ENCODE measurements around the gene SOX18.
"Not testable (repeated sequence)": the region's sequence is repeated elsewhere in the genome, so short reads cannot be mapped to it uniquely, and the experiment has no call there.

The SOX18 gene

DNA sequence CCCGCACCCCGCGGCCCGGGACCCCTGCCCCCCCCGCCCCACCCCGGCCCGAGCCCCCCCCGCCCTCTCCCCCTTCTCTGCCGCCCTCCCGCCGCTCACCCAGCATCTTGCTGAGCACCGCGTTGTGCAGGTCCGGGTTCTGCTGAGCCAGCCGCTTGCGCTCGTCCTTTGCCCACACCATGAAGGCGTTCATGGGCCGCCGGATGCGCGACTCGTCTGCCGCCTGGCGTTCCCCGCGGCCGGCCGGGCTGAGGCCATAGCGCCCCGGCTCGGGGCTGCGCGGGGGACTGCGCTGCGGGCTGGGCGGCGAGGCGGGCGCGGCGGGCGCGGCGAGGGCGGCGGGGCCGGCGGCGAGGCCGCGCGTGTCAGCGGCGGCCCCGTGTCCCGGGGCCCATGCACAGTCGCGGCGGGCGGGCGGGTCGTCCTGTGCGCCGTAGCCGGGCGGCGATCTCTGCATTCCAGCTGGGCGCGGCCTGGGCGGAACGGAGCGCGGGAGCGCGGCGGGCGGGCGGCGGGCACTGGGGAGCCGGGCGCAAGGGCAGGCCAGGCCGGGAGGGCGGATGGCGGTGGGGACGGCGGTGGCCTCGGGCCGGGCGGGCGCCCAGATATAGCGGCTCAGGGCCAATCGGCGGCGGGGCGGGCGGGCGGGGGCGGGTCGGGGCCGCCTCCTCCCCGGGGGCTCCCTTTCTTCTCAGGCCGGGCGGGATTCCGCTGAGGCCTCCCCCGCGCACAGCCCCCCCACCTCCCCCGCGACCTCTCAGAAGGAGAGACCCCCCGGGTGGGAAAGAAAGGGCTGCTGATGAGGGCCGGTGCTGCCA is at the start of gene SOX18:
Gene SOX18, minus strand, starts transcription at position 580 of the 818 bp plus-strand sequence. Its CDS starts 123 bp downstream, at position 457.
- DNase-seq, result peak; percentile 47

- no peak for DNase-seq
These were observed 49.1 kb upstream of the SOX18 start for GRCh38 chr20:64098471-64099013.

DNA sequence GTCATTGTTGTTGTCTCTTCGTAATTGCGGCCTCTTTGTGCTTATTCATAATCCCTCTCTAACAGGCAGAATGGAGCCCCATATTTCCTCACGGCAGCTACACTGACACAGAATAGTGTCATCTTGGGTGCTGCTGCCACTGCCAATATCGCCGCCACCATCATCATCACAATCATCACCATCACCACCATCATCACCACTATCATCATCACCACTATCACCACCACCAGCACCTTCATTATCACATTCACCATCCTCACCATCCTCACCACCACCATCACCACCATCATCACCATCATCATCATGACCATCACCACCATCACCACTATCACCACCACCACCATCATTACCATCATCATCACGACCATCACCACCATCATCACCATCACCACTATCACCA is 47.1 kb upstream of the SOX18 start:
- DNase-seq, result no peak

- DNase-seq, result no peak
These were observed 46.5 kb upstream of the SOX18 start for GRCh38 chr20:64095927-64096326.

GRCh38 chr20:64095455-64095854 is 46.0 kb upstream of the SOX18 start:
- DNase-seq, result no peak

DNA sequence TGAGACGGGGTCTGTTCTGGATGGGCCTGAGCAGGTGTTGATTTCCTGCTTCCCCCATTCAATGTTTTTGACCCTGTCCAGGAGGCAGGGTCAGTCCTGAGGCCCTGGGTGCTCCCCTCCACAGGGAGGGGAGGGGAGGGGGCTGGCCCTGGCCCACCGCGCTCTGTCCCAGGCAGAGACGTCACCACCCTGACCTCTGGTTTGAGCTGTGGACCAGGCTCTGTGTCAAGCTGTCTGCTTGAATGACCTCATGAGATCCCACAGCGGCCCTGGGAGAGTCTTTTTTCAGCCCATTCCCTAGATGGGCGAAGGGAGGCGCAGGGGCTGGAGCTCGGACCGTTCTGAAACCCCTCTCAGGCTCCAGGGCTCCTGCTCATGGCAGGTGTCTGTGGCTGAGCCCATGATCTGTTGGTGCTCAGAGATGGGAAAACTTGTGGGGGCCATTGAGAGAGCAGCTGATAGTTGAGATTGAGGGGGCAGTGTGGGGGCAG is 43.6 kb upstream of the SOX18 start:
- peak; percentile 36 for DNase-seq

- peak; percentile 78 for DNase-seq
These were observed 43.0 kb upstream of the SOX18 start for GRCh38 chr20:64092258-64093012.

DNA sequence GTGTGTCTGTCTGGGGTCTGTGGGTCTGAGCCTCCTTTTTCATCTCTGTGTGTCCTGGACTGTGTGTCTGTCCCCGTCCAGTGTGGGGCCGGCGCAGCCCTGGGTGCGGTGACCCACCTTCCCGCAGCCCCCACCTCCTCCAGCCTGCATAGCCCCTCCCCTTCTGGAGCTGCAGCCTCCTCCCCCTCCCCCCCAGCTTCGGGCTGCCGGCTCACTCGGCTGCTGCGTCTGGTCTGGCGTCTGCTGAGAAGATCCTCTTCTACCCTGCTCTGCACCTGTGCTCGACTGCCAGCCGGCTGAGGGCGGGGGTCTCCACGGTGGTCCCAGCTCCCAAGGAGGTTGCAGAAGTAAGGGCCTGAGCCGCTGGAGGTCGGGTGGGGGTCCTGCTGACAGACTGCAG is 42.3 kb upstream of the SOX18 start:
- DNase-seq, result peak; percentile 75

DNA sequence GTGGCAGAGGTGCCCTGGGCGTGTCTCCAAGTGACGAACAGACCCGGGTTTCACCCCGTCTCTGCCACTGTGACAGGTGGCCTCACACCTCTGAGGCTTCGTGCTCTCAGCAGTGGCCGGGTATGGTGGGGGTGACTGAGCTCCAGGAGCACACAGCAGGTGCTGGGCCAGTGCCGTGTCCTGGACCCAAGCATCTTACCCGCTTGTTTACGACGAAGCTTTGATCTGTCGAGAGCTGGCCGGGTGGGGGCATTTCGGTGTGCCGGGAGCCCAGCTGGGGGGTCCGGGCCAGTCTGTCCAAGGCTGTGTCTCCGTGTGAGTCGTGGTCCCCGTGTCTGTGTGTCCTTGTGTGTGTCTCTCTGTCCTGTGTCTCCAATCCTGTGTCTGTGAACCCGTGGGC is 41.9 kb upstream of the SOX18 start:
- peak; percentile 16 for DNase-seq

DNA sequence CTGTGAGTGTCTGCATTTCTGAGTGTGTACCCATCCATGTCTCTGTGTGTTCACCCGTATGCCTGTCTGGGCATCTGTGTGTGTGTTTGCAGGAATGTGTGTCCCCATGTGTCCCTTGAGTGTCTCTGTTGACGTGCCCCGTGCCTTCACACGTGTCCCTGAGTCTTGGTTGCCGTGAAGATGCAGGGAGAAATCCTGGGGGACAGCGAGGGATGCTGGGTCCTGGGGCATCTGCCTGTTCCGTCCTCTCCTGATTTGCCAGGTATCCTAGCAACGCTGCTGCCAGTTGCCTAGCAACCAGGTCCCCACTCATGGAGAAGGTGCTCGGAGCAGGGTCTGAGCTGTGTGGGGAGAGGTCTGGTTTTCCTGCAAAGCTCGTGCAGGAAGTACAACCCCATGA is 40.7 kb upstream of the SOX18 start:
- peak; percentile 13 for DNase-seq

GRCh38 chr20:64088586-64088985 is 39.1 kb upstream of the SOX18 start:
- not testable (repeated sequence) for DNase-seq

- not testable (repeated sequence) for DNase-seq
These were observed 37.9 kb upstream of the SOX18 start for GRCh38 chr20:64087226-64087825.

GRCh38 chr20:64086801-64087200 is 37.4 kb upstream of the SOX18 start:
- DNase-seq, result no peak

DNA sequence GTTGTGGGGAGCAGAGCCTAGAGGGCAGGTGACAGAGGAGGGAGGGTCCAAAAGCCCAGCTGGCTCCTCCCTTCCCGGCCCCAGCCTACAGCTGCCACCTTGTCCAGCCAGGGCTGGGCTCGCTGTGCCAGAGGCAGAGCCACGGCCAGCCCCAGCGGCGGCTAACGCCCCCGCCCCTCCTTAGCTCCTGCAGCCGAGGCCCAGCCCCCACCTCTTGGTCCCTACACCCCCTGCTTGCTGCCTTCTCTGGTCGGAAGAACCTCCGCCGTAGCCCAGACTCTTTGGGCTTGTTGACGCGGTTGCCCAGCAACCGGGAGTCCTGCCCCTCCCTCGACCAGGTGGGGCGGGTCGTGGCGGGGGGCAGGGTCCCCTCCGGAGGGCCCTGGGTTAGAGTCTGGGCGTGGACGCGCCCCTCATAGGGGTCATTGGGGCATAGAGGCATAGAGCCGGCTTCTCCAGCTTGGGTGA is 35.3 kb upstream of the SOX18 start:
- DNase-seq, result no peak

- peak; percentile 75 for DNase-seq
These were observed 34.6 kb upstream of the SOX18 start, which contains the start of gene LKAAEAR1 for GRCh38 chr20:64083804-64084684. Gene LKAAEAR1, minus strand, starts transcription at chr20:64084398. Its CDS starts 179 bp downstream, at chr20:64084219.

DNA sequence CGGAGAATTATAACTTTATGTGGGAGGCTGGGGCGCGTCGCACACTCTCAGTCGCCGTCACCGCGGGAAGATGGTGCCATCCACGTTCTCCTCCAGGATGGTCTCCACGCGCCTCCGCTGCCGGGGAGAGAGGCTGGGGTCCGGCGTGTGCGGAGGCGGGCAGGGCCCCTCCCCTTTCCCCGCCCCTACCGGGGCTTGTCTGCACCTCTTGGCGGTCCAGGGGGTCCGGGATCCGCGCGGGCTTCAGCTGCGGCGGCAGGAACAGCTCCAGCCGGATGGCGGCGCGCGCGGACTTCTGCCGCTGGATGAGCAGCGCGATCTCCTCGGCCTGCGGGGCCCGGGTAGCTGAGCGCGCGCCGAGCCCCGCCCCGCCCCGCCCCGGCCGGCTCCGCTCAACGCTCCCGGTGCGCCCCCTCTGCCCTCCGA is 34.0 kb upstream of the SOX18 start:
- DNase-seq, result peak; percentile 91

DNA sequence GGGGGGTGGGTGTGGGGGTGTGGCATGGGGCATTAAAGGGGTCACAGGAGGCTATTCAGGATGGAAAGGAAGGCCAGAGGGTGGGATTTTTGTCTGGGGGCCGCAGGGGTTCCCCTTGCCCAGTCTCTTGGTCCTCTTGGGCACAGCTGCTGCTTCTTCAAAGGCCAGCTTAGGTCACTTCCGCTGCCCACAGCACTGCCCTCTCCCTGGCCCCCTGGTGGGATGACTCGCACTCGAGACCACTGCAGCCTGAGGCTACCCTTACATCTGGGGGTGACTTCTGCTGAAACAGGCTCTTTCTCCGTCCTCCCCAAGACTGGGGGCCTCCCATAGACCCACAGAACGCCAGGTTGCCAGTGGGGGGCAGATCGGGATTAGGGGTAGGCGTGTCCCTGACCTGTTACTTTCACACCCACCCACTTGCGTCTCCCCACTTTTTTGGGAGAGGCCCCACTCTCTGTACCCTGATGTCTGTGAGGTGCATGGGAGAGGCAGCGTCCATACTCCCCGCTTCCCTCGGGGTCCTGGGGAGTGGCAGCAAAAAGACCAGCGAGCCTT is 33.5 kb upstream of the SOX18 start:
- no peak for DNase-seq

GRCh38 chr20:64082126-64082731 is 32.8 kb upstream of the SOX18 start:
- no peak for DNase-seq

DNA sequence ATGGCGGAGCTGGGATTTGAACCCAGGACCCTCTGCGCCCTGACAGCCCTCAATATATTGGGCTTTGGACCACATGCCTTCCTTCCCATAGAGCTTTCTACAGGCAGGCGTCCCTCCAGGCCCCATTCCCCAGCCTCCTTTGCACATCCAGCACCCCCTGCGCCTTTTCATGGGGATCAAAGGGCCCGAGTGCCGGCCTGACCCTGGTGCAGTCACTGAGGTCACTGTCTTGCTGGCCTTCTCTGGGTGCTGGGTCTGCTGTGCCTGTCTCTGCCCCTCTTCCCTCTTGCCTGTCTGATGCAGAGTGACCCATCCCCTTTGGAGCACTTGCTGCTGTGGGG is 32.2 kb upstream of the SOX18 start:
- no peak for DNase-seq

GRCh38 chr20:64080813-64081623 is 31.6 kb upstream of the SOX18 start:
- DNase-seq, result no peak
